ENCODE results near the gene FDXR.

Gene FDXR

GRCh38 chr17:74833501-74834377, 39.1 kb downstream of the FDXR start:
- Histone ChIP-seq H3K27ac (0 out of 2 replicates have a peak overlapping the region, but pooled peaks have one; percentile 6), H3K4me3 (ENCODE audit: low read depth, low read length) (no peak overlapping the region), H3K27me3 (ENCODE audit: insufficient read depth, low read depth, severe bottlenecking) (no peaks in the 10 kb centered on the region), H3K36me3 (peaks cover 34% of the 10 kb centered on the region), H3K9me3 (ENCODE audit: severe bottlenecking) (no peaks in the 10 kb centered on the region)
- no peak for TF ChIP-seq CTCF (IDR thresholded peaks at IDR 0.05; ENCODE audit: low read depth, low read length)
- peak; percentile 72 for DNase-seq

DNA sequence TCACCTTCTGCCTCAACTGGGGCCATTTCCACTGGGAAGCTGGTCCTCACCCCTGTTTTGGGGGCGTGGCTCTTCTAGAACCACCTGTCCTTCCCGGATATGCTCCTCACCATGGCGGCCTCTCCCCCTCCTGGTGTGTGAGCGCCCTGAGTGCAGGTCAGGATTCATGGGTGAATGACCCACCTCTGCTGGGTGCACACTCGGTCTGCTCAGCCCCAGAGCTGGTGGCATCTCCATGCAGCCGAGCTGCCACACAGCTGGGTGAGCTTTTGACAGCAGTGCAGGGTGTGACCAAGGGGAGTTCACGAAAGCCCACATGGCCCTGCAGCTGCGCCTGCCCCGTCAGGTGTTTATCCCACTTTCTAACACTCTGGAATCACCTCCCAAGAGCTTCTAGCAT, 40.4 kb downstream of the FDXR start:
- no peak for TF ChIP-seq CTCF (IDR thresholded peaks at IDR 0.05; ENCODE audit: low read depth, low read length)
- no peak for DNase-seq
- Histone ChIP-seq H3K9me3 (ENCODE audit: severe bottlenecking) (no peaks in the 10 kb centered on the region), H3K36me3 (peaks cover 29% of the 10 kb centered on the region), H3K27ac (no peak overlapping the region), H3K4me3 (ENCODE audit: low read depth, low read length) (no peak overlapping the region), H3K27me3 (ENCODE audit: insufficient read depth, low read depth, severe bottlenecking) (no peaks in the 10 kb centered on the region)

DNA sequence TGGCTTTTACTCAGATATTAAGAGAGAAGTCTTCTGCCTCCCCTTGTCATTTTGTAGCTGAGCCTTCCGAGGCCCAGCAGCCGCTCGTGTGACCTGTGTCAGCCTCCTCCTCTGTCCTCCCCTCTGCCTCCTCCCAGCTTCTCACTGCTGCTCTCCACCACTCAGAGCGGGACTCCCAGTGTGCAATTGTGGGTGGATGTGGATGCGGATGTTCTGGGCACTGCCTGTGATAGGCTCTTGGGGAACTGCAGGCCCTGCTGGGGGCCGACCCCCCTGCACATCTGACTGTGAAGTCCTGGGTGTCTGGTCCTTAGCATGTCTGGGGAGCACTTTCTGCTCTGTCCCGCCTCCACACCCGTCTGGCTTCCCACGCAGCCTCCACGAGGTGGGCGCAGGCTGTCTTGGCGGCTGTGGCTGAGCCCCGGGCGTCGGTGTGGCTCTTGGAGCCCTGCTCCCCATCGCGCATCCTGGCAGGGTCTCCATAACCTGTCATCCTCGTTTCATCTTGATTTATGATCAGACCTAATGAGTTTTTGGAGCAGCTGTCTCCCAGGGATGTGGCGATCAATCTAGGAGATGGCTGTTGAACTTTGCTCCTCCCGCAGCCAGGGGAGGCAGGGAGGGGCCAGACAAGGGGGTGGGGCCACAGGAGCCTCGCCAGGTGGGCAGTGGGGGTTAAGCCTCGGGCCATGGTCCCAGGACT, 41.2 kb downstream of the FDXR start:
- no peak overlapping the region for H3K4me3 ChIP-seq (ENCODE audit: low read depth, low read length)
- no peak for DNase-seq

DNA sequence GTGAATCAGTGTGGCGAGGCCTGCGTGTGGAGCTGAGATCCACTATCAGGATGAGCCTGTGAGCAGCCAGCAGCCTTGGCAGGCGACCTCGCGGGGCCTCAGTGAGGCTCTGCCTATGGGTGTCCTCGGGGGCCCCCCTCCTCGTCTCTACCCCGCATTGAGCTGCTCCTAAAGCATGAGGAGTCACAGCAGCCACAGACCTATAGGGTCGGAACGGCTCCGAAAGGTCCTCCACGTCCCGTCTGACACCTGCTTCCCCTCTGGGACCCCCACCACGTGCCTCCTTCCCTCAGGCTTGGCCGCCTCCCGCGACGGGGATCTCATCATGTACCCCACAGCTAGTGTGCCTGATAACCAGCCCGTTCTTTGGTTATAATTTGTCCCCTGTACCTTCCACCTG, 41.9 kb downstream of the FDXR start:
- no peak for TF ChIP-seq CTCF (IDR thresholded peaks at IDR 0.05; ENCODE audit: low read depth, low read length)
- no peak for DNase-seq
- Histone ChIP-seq H3K27me3 (ENCODE audit: insufficient read depth, low read depth, severe bottlenecking) (no peaks in the 10 kb centered on the region), H3K36me3 (peaks cover 15% of the 10 kb centered on the region), H3K4me3 (ENCODE audit: low read depth, low read length) (no peak overlapping the region), H3K9me3 (ENCODE audit: severe bottlenecking) (no peaks in the 10 kb centered on the region), H3K27ac (no peak overlapping the region)

More for the DNA sequence above, 41.2 kb downstream of the FDXR start:
- H3K27me3 ChIP-seq (ENCODE audit: insufficient read depth, low read depth, severe bottlenecking): no peaks in the 10 kb centered on the region
- H3K36me3 ChIP-seq: peaks cover 21% of the 10 kb centered on the region
- no peak for TF ChIP-seq CTCF (IDR thresholded peaks at IDR 0.05; ENCODE audit: low read depth, low read length)
- H3K27ac ChIP-seq: no peak overlapping the region
- no peaks in the 10 kb centered on the region for H3K9me3 ChIP-seq (ENCODE audit: severe bottlenecking)

DNA sequence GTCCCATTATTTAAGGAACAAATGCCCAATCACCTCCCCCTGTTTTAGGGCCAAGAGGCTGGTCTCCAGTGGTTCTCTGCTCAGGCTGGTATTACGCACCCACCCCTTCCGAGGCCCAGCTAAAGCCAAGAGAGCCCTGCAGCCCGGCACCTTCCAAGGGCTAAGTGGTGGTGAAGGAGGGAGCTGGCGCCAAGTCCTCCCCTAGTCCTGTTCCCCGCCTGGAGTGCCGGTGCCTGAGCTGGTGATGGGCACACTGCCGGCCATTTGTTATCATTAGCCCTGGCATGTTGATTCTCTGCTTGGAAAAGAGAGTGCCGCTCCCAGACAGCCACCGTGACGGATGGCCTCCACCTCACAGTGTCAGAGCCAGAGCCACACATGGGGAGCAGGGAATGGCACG, 45.0 kb downstream of the FDXR start:
- no peak for TF ChIP-seq CTCF (IDR thresholded peaks at IDR 0.05; ENCODE audit: low read depth, low read length)
- Histone ChIP-seq H3K27me3 (ENCODE audit: insufficient read depth, low read depth, severe bottlenecking) (no peaks in the 10 kb centered on the region), H3K36me3 (peaks cover 22% of the 10 kb centered on the region), H3K4me3 (ENCODE audit: low read depth, low read length) (no peak overlapping the region), H3K9me3 (ENCODE audit: severe bottlenecking) (no peaks in the 10 kb centered on the region), H3K27ac (peak overlapping the region; percentile 91; the same call in 1 of the 2 replicates)
- DNase-seq: no peak

Data from WERI-Rb-1 (cell line).